HepG2 (cell line): Measurements from ENCODE around the gene AKR1C3.

Experiments used
- XRCC5 ChIP-seq: fragments of 200-400 bp; formaldehyde crosslinking; optimal IDR thresholded peaks from 2 replicates; pipeline ENCODE3; 2017; ENCODE audit warnings: mild to moderate bottlenecking, low read length
- ZNF18 ChIP-seq: sonication (generic); formaldehyde crosslinking; IDR thresholded peaks from 2 replicates; pipeline ENCODE4 v1.8.0; 2022; ENCODE audit warnings: mild to moderate bottlenecking, missing genetic modification reagents; ENCODE audit not compliant: insufficient replicate concordance

GRCh38 chr10:5155951-5156350 lies 61.7 kb downstream of the AKR1C3 start:
- TF ChIP-seq ZNF18 (CRISPR knock-in tag) (no peak), XRCC5 (no peak)
